HCT116 (cell line): ENCODE results near the gene GP9.

ENCODE experiments used
- EGR1 ChIP-seq: IDR thresholded peaks from 2 replicates; pipeline ENCODE4 v1.6.1; 2012; ENCODE audit warnings: low read depth
- JUND ChIP-seq: IDR thresholded peaks from 2 replicates; pipeline ENCODE4 v1.6.1; 2012
- POLR2A ChIP-seq: IDR thresholded peaks from 2 replicates; pipeline ENCODE4 v1.7.0; 2011; ENCODE audit warnings: borderline replicate concordance; ENCODE audit not compliant: insufficient read depth, insufficient read length; ENCODE audit errors: extremely low read depth
- RAD21 ChIP-seq: IDR thresholded peaks from 2 replicates; pipeline ENCODE4 v1.6.1; 2012; ENCODE audit warnings: low read depth, mild to moderate bottlenecking
- SIN3A ChIP-seq: IDR thresholded peaks from 2 replicates; pipeline ENCODE4 v1.6.1; 2012; ENCODE audit warnings: low read depth
- SP1 ChIP-seq: IDR thresholded peaks from 2 replicates; pipeline ENCODE4 v1.6.1; 2012; ENCODE audit warnings: low read depth
- TF ChIP-seq, protein P1 (sequence below), 3 experiments: fragments of 200-600 bp in 1 of 3; sonication (generic) in 1 of 3; IDR thresholded peaks in 2 of 3; conservative IDR thresholded peaks in 1 of 3; 2 replicates each; pipeline ENCODE4 v1.5.1; 2012 to 2017; ENCODE audit warnings: low read depth in 2 of 3, low read length in 2 of 3, antibody characterized with exemption in 1 of 3, borderline replicate concordance in 1 of 3, control low read depth in 1 of 3, mild to moderate bottlenecking in 1 of 3, mixed read lengths in 1 of 3, mixed run types in 1 of 3, moderate library complexity in 1 of 3; ENCODE audit not compliant: insufficient read depth in 1 of 3
- TF ChIP-seq, protein P2 (sequence below): IDR thresholded peaks from 2 replicates; pipeline ENCODE4 v1.6.1; 2012

DNA sequence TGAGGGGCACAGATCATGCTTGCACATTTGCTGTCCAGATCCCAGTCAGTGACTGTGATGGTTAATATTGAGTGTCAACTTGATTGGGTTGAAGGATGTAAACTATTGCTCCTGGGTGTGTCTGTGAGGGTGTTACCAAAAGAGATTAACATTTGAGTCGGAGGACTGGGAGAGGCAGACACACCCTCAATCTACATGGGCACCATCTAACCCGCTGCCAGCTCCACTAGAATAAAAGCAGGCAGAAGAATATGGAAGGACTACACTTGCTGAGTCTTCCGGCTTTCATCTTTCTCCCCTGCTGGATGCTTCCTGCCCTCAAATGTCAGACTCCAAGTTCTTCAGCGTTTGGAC is 5.1 kb downstream of the GP9 start:
- TF ChIP-seq EGR1 = no peak
- TF ChIP-seq POLR2A = no peak
- TF ChIP-seq SIN3A = no peak
- TF ChIP-seq SP1 = no peak
- TF ChIP-seq, protein P1, sequence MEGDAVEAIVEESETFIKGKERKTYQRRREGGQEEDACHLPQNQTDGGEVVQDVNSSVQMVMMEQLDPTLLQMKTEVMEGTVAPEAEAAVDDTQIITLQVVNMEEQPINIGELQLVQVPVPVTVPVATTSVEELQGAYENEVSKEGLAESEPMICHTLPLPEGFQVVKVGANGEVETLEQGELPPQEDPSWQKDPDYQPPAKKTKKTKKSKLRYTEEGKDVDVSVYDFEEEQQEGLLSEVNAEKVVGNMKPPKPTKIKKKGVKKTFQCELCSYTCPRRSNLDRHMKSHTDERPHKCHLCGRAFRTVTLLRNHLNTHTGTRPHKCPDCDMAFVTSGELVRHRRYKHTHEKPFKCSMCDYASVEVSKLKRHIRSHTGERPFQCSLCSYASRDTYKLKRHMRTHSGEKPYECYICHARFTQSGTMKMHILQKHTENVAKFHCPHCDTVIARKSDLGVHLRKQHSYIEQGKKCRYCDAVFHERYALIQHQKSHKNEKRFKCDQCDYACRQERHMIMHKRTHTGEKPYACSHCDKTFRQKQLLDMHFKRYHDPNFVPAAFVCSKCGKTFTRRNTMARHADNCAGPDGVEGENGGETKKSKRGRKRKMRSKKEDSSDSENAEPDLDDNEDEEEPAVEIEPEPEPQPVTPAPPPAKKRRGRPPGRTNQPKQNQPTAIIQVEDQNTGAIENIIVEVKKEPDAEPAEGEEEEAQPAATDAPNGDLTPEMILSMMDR (IDR thresholded peaks at IDR 0.05 in 2 of 3, conservative IDR thresholded peaks at IDR 0.05 in 1 of 3; ENCODE audit: borderline replicate concordance in 1 of 3, insufficient read depth in 1 of 3, low read depth in 2 of 3, low read length in 2 of 3) = no peak
- TF ChIP-seq, protein P2, sequence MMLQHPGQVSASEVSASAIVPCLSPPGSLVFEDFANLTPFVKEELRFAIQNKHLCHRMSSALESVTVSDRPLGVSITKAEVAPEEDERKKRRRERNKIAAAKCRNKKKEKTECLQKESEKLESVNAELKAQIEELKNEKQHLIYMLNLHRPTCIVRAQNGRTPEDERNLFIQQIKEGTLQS = no peak
- TF ChIP-seq RAD21 = no peak
- TF ChIP-seq JUND = no peak
